Caki2 (cell line): ENCODE measurements around the gene TCOF1. TPM values are rescaled to one million over a fixed set of nuclear protein-coding genes. Genes with fewer than 3 reads are reported as not detected.

Source experiments
- DNase-seq: peaks from one replicate; pipeline ENCODE4 v3.0.0-alpha.2; 2015; ENCODE audit warnings: low read depth
- in situ Hi-C: cut with HindIII; loops from 2 replicates; pipeline ENCODE4 v1.10.0; 2016; ENCODE audit warnings: low sequenced_read_pairs, low pct_unique_long_range_greater_than_20kb, mixed read lengths
- total RNA-seq: library from RNA; depleted of rRNA; stranded (reverse); fragments of >200 nt; shearing (Covaris generic); gene quantifications from 2 replicates; pipeline ENCODE4 v1.2.3, GENCODE V29; 2014; ENCODE audit warnings: low replicate concordance; rRNA removed

TCOF1 gene
- total RNA-seq, 1 experiment from 2014 or later, result 53.1 TPM

GRCh38 chr5:150438873-150439546 lies 81.5 kb downstream of the TCOF1 start:
- in situ Hi-C loops, result no loop called here
- no peak for DNase-seq

GRCh38 chr5:150440948-150441812 lies 83.7 kb downstream of the TCOF1 start:
- in situ Hi-C loops, result no loop called here
- DNase-seq, result no peak

- no peak for DNase-seq
- in situ Hi-C loops, result no loop called here
These were observed 84.6 kb downstream of the TCOF1 start for GRCh38 chr5:150441813-150442698.

- in situ Hi-C loops, result no loop called here
- no peak for DNase-seq
These were observed 85.2 kb downstream of the TCOF1 start for GRCh38 chr5:150442699-150443080.

- DNase-seq, result no peak
- in situ Hi-C loops, result no loop called here
These were observed 86.0 kb downstream of the TCOF1 start for GRCh38 chr5:150443242-150444075.

- in situ Hi-C loops, result no loop called here
- DNase-seq, result no peak
These were observed 87.3 kb downstream of the TCOF1 start for GRCh38 chr5:150444770-150445169.

- in situ Hi-C loops, result no loop called here
These were observed 88.6 kb downstream of the TCOF1 start for GRCh38 chr5:150446088-150446487.

GRCh38 chr5:150446583-150446982 lies 89.1 kb downstream of the TCOF1 start:
- DNase-seq, result no peak
- in situ Hi-C loops, result no loop called here

More at GRCh38 chr5:150446088-150446487, 88.6 kb downstream of the TCOF1 start:
- DNase-seq, result no peak

- in situ Hi-C loops, result no loop called here
- no peak for DNase-seq
These were observed 89.7 kb downstream of the TCOF1 start for GRCh38 chr5:150447188-150447587.

- in situ Hi-C loops, result no loop called here
These were observed 90.8 kb downstream of the TCOF1 start for GRCh38 chr5:150448334-150448733.

GRCh38 chr5:150448952-150449516 lies 91.5 kb downstream of the TCOF1 start:
- in situ Hi-C loops, result no loop called here
- DNase-seq, result no peak

More at GRCh38 chr5:150448334-150448733, 90.8 kb downstream of the TCOF1 start:
- DNase-seq, result no peak

Other genes with a start within 250 kb of the TCOF1 start
- gene PDGFRB, start 201.9 kb upstream of the TCOF1 start, total RNA-seq, result 1.4 and 16.3 TPM in 2 replicates
- not detected in 2 replicates for gene CDX1, start 190.9 kb upstream of the TCOF1 start, total RNA-seq
- not detected in 2 replicates for gene SLC6A7, start 167.6 kb upstream of the TCOF1 start, total RNA-seq
- gene CAMK2A, start 67.9 kb upstream of the TCOF1 start, total RNA-seq, result not detected in 2 replicates
- not detected in 2 replicates for gene ARSI, start 54.8 kb upstream of the TCOF1 start, total RNA-seq
- 29.4 and 30.7 TPM in 2 replicates for gene CD74, start 55.2 kb downstream of the TCOF1 start, total RNA-seq
- gene RPS14, start 92.0 kb downstream of the TCOF1 start, total RNA-seq, result 3,085 and 3,454 TPM in 2 replicates
- 42.3 and 58.2 TPM in 2 replicates for gene NDST1, start 150.4 kb downstream of the TCOF1 start, total RNA-seq